Endodermal cell (in vitro differentiated cells): ENCODE measurements around the gene PTMA. TPM values are rescaled to one million over a fixed set of nuclear protein-coding genes. Genes with fewer than 3 reads are reported as not detected.
"Not testable (repeated sequence)": the region's sequence is repeated elsewhere in the genome, so short reads cannot be mapped to it uniquely, and the experiment has no call there.

Experiments
- DNase-seq: peaks from one replicate; pipeline ENCODE4 v3.0.0-alpha.2; 2017
- H3K27ac ChIP-seq: 2 replicates; pipeline ENCODE4 v1.5.1; 2013; ENCODE audit warnings: mild to moderate bottlenecking, low read depth, low read length, moderate library complexity
- H3K27me3 ChIP-seq: 2 replicates; pipeline ENCODE4 v1.6.1; 2013; ENCODE audit warnings: mild to moderate bottlenecking, low read length, moderate library complexity; ENCODE audit not compliant: insufficient read depth, control insufficient read depth, poor library complexity, severe bottlenecking
- H3K36me3 ChIP-seq: 2 replicates; pipeline ENCODE4 v1.7.0; 2013; ENCODE audit warnings: mild to moderate bottlenecking, low read length, moderate library complexity; ENCODE audit not compliant: control insufficient read depth, insufficient read depth
- H3K4me1 ChIP-seq: one replicate; pipeline ENCODE4 v1.7.0; 2013; ENCODE audit warnings: low read length; ENCODE audit not compliant: control insufficient read depth, insufficient read depth
- H3K4me3 ChIP-seq: 2 replicates; pipeline ENCODE4 v1.5.1; 2013; ENCODE audit warnings: mild to moderate bottlenecking, low read length, moderate library complexity
- H3K9ac ChIP-seq: 2 replicates; pipeline ENCODE4 v1.6.1; 2013; ENCODE audit warnings: mild to moderate bottlenecking, low read length, moderate library complexity; ENCODE audit not compliant: poor library complexity, severe bottlenecking; ENCODE audit errors: extremely low read depth
- H3K9me3 ChIP-seq: 2 replicates; pipeline ENCODE4 v1.6.1; 2013; ENCODE audit warnings: mild to moderate bottlenecking, low read length, moderate library complexity; ENCODE audit not compliant: control insufficient read depth
- H3K27ac Mint-ChIP-seq: 2 replicates; pipeline ENCODE4 v1.8.0; 2020; ENCODE audit warnings: mixed read lengths
- H3K27me3 Mint-ChIP-seq: 2 replicates; pipeline ENCODE4 v1.8.0; 2021; ENCODE audit warnings: mild to moderate bottlenecking, mixed read lengths; ENCODE audit not compliant: insufficient read depth
- H3K36me3 Mint-ChIP-seq: 2 replicates; pipeline ENCODE4 v1.8.0; 2020; ENCODE audit warnings: low read depth, mixed read lengths
- H3K4me1 Mint-ChIP-seq: 2 replicates; pipeline ENCODE4 v1.8.0; 2020; ENCODE audit warnings: mixed read lengths
- H3K4me3 Mint-ChIP-seq: 2 replicates; pipeline ENCODE4 v1.8.0; 2020; ENCODE audit warnings: mild to moderate bottlenecking, moderate library complexity, mixed read lengths
- H3K9me3 Mint-ChIP-seq: 2 replicates; pipeline ENCODE4 v1.8.0; 2020; ENCODE audit warnings: mild to moderate bottlenecking, mixed read lengths
- CTCF ChIP-seq: fragments of 200-600 bp; sonication (generic); conservative IDR thresholded peaks from 2 replicates; pipeline ENCODE4 v1.5.0; 2021; ENCODE audit warnings: antibody characterized with exemption, mild to moderate bottlenecking
- WGBS, 2 experiments: methylation state at CpG; one replicate each; pipeline versions ENCODE4 v1.1.5 to v1.1.7; 2013; ENCODE audit warnings: missing lambda C conversion rate in 2 of 2, mixed read lengths in 1 of 2; ENCODE audit not compliant: insufficient coverage in 1 of 2, insufficient read length in 1 of 2; 5-methylcytosine and 5-hydroxymethylcytosine counted together
- total RNA-seq, 2 donors: library from RNA; stranded (reverse); fragmentation: NEBNext Ultra II Directional in 1 of 2; extraction: Animal tissue kit (Norgen Biotek cat#: 25700) in 1 of 2; gene quantifications; 2 replicates in 1 of 2; 3 replicates in 1 of 2; pipeline ENCODE4 v1.2.1, GENCODE V29; 2021

Gene PTMA
- total RNA-seq, 2 donors from 2014 or later: 1,233 to 1,450 TPM

- H3K9me3 Mint-ChIP-seq, H3K27ac ChIP-seq, H3K9ac ChIP-seq, H3K27me3 Mint-ChIP-seq, H3K4me1 ChIP-seq, H3K4me1 Mint-ChIP-seq, H3K36me3 Mint-ChIP-seq, H3K4me3 ChIP-seq, H3K4me3 Mint-ChIP-seq, H3K27ac Mint-ChIP-seq, H3K9me3 ChIP-seq, H3K27me3 ChIP-seq, H3K36me3 ChIP-seq: not testable (repeated sequence)
- WGBS, 2 experiments: 94 to 95% methylated on average over 10 of the region's 10 CpGs
- DNase-seq: peak; percentile 53
These were observed 40.7 kb downstream of the PTMA start for GRCh38 chr2:231749016-231749415.

- no peak overlapping the region for H3K27ac Mint-ChIP-seq
- 91 to 100% methylated on average over 3 to 4 of the region's 4 CpGs for WGBS, 2 experiments
- no peak for DNase-seq
- no peaks in the 10 kb centered on the region for H3K36me3 Mint-ChIP-seq
- H3K4me3 Mint-ChIP-seq: no peak overlapping the region
- Histone ChIP-seq H3K27ac (no peak overlapping the region), H3K27me3 (no peaks in the 10 kb centered on the region), H3K9me3 (no peaks in the 10 kb centered on the region), H3K36me3 (no peaks in the 10 kb centered on the region), H3K9ac (no peak overlapping the region), H3K4me3 (no peak overlapping the region), H3K4me1 (no peaks in the 10 kb centered on the region)
- no peaks in the 10 kb centered on the region for H3K9me3 Mint-ChIP-seq
- no peak for TF ChIP-seq CTCF
- no peaks in the 10 kb centered on the region for H3K27me3 Mint-ChIP-seq
- no peaks in the 10 kb centered on the region for H3K4me1 Mint-ChIP-seq
These were observed 42.9 kb downstream of the PTMA start for GRCh38 chr2:231751042-231751815.

GRCh38 chr2:231752061-231752460 lies 43.7 kb downstream of the PTMA start:
- Histone ChIP-seq H3K9me3 (no peaks in the 10 kb centered on the region), H3K27me3 (no peaks in the 10 kb centered on the region), H3K9ac (no peak overlapping the region), H3K36me3 (no peaks in the 10 kb centered on the region), H3K4me3 (no peak overlapping the region), H3K4me1 (no peaks in the 10 kb centered on the region), H3K27ac (no peak overlapping the region)
- Mint-ChIP-seq H3K9me3 (no peaks in the 10 kb centered on the region), H3K27ac (no peak overlapping the region), H3K36me3 (no peaks in the 10 kb centered on the region), H3K27me3 (no peaks in the 10 kb centered on the region), H3K4me3 (no peak overlapping the region), H3K4me1 (no peaks in the 10 kb centered on the region)
- DNase-seq: no peak
- 75 to 100% methylated on average over 1 to 2 of the region's 2 CpGs for WGBS, 2 experiments
- TF ChIP-seq CTCF: no peak

GRCh38 chr2:231761735-231762134 lies 53.4 kb downstream of the PTMA start:
- no peak overlapping the region for H3K9ac ChIP-seq
- no peak for DNase-seq
- no peak overlapping the region for H3K27ac ChIP-seq
- TF ChIP-seq CTCF: no peak
- Mint-ChIP-seq H3K36me3 (no peaks in the 10 kb centered on the region), H3K27ac (no peak overlapping the region), H3K4me3 (no peak overlapping the region), H3K9me3 (no peaks in the 10 kb centered on the region), H3K27me3 (peaks cover 3% of the 10 kb centered on the region), H3K4me1 (no peaks in the 10 kb centered on the region)
- H3K9me3 ChIP-seq: no peaks in the 10 kb centered on the region
- H3K27me3 ChIP-seq: no peaks in the 10 kb centered on the region
- no peaks in the 10 kb centered on the region for H3K4me1 ChIP-seq
- 78 to 83% methylated on average over 1 to 2 of the region's 2 CpGs for WGBS, 2 experiments
- no peak overlapping the region for H3K4me3 ChIP-seq
- H3K36me3 ChIP-seq: no peaks in the 10 kb centered on the region
